SK-N-SH treated with all-trans-retinoic acid at 6 μM for 48 hours (cell line): ENCODE results near the gene WDR5.

Experiments
- ATAC-seq: fragments of 200-7000 bp; cut with Tn5 transposase; 3 replicates; pipeline ENCODE4 v1.9.1; 2020; ENCODE audit warnings: mild to moderate bottlenecking, moderate library complexity
- ISL1 ChIP-seq: fragments of 250-450 bp; sonication (Bioruptor Pico); IDR thresholded peaks from 2 replicates; pipeline ENCODE4 v2.1.2; 2022; ENCODE audit warnings: mild to moderate bottlenecking, moderate library complexity
- OSR1 ChIP-seq: fragments of 250-450 bp; sonication (Bioruptor Pico); IDR thresholded peaks from 2 replicates; pipeline ENCODE4 v1.8.0; 2022; ENCODE audit warnings: moderate library complexity, mild to moderate bottlenecking, inconsistent platforms
- POU6F1 ChIP-seq: fragments of 250-450 bp; sonication (Bioruptor Pico); IDR thresholded peaks from 2 replicates; pipeline ENCODE4 v1.8.0; 2021; ENCODE audit warnings: low read depth, mild to moderate bottlenecking, moderate library complexity, borderline replicate concordance
- RARB ChIP-seq: fragments of 250-450 bp; sonication (Bioruptor Pico); IDR thresholded peaks from 2 replicates; pipeline ENCODE4 v1.8.0; 2021; ENCODE audit warnings: mild to moderate bottlenecking, moderate library complexity
- SNAI2 ChIP-seq: fragments of 250-450 bp; sonication (Bioruptor Pico); IDR thresholded peaks from 2 replicates; pipeline ENCODE4 v1.5.0; 2020; ENCODE audit warnings: mild to moderate bottlenecking, moderate library complexity
- TCF4 ChIP-seq: fragments of 250-450 bp; sonication (Bioruptor Pico); IDR thresholded peaks from 2 replicates; pipeline ENCODE4 v1.8.0; 2021; ENCODE audit warnings: mild to moderate bottlenecking, moderate library complexity, borderline replicate concordance
- TOX ChIP-seq: fragments of 250-450 bp; sonication (Bioruptor Pico); IDR thresholded peaks from 2 replicates; pipeline ENCODE4 v1.8.0; 2021; ENCODE audit warnings: mild to moderate bottlenecking, moderate library complexity, borderline replicate concordance
- TSHZ2 ChIP-seq: fragments of 250-450 bp; sonication (Bioruptor Pico); IDR thresholded peaks from 2 replicates; pipeline ENCODE4 v1.5.0; 2020; ENCODE audit warnings: mild to moderate bottlenecking, moderate library complexity
- ZC3H10 ChIP-seq: fragments of 250-450 bp; sonication (Bioruptor Pico); IDR thresholded peaks from 2 replicates; pipeline ENCODE4 v1.5.1; 2021; ENCODE audit warnings: mild to moderate bottlenecking, moderate library complexity
- ZFP3 ChIP-seq: fragments of 250-450 bp; sonication (Bioruptor Pico); IDR thresholded peaks from 2 replicates; pipeline ENCODE4 v1.5.0; 2020; ENCODE audit warnings: mild to moderate bottlenecking, moderate library complexity
- ZFP30 ChIP-seq: fragments of 450-650 bp; formaldehyde crosslinking; IDR thresholded peaks from 2 replicates; pipeline ENCODE4 v1.5.0; 2022; ENCODE audit warnings: mild to moderate bottlenecking, moderate library complexity
- ZNF70 ChIP-seq: fragments of 450-650 bp; formaldehyde crosslinking; IDR thresholded peaks from 2 replicates; pipeline ENCODE4 v1.5.0; 2020; ENCODE audit warnings: mild to moderate bottlenecking, moderate library complexity
- ZNF8 ChIP-seq: fragments of 450-650 bp; formaldehyde crosslinking; IDR thresholded peaks from 2 replicates; pipeline ENCODE4 v1.5.0; 2020; ENCODE audit warnings: mild to moderate bottlenecking, moderate library complexity
- TF ChIP-seq, protein P1 (sequence below): fragments of 250-450 bp; sonication (Bioruptor Pico); IDR thresholded peaks from 2 replicates; pipeline ENCODE4 v1.5.1; 2020; ENCODE audit warnings: low read depth, mild to moderate bottlenecking, moderate library complexity
- TF ChIP-seq, protein P2 (sequence below): fragments of 250-450 bp; sonication (Bioruptor Pico); IDR thresholded peaks from 2 replicates; pipeline ENCODE4 v1.8.0; 2020; ENCODE audit warnings: mild to moderate bottlenecking, moderate library complexity, borderline replicate concordance

The WDR5 gene

GRCh38 chr9:134189145-134189469 is 53.2 kb downstream of the WDR5 start (continued):
- TF ChIP-seq TSHZ2 (CRISPR knock-in tag), result no peak
- no peak for TF ChIP-seq ZNF70 (CRISPR knock-in tag)
- TF ChIP-seq TCF4 (CRISPR knock-in tag), result no peak
- TF ChIP-seq RARB (CRISPR knock-in tag), result no peak
- TF ChIP-seq, all 23 proteins: peak for 0

DNA sequence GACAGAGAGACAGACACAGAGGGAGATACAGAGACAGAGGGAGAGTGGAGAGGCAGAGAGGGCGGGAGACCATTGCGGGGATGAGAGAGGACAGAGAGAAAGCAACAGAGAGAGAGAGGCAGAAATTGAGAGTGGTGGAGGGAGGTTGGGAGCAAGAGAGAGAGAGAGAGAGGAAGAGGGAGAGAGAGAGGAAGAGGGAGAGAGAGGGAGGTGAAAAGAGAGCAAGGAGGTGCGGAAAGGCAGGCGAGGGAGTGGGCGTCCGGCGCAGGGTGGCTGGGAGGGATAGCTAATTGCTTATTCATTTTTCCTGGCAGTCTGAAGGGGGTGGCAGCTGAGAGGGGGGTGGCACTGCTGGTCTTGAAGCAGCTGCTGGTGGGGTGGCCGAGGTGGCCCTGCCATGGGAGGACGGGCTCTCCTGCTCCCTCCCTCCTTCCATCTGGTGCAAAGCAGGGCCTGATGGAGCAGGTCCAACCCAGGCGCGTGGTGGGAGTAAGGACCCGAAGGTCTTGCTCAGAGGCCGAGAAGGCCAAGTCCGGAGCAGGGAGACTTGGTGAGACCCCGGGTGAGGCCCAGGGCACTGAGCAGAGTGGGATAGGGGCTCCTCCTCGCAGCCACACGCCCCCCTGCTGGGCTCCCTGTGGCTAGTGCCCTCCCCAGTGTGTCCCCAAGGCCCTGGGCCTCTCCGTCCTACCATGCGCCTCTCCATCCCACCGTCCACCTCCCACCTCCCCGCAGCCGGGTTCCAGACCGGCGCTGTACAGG is 53.8 kb downstream of the WDR5 start:
- TF ChIP-seq ZNF8 (CRISPR knock-in tag), result no peak
- no peak for TF ChIP-seq ZNF70 (CRISPR knock-in tag)
- no peak for TF ChIP-seq TOX (CRISPR knock-in tag)
- TF ChIP-seq POU6F1 (CRISPR knock-in tag), result no peak
- TF ChIP-seq, protein P1, sequence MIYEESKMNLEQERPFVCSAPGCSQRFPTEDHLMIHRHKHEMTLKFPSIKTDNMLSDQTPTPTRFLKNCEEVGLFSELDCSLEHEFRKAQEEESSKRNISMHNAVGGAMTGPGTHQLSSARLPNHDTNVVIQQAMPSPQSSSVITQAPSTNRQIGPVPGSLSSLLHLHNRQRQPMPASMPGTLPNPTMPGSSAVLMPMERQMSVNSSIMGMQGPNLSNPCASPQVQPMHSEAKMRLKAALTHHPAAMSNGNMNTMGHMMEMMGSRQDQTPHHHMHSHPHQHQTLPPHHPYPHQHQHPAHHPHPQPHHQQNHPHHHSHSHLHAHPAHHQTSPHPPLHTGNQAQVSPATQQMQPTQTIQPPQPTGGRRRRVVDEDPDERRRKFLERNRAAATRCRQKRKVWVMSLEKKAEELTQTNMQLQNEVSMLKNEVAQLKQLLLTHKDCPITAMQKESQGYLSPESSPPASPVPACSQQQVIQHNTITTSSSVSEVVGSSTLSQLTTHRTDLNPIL, result no peak
- ATAC-seq, result peak; percentile 20; the same call in 2 of the 3 replicates

- ATAC-seq, result no peak; the same call in 2 of the 3 replicates
- no peak for TF ChIP-seq RARB (CRISPR knock-in tag)
- TF ChIP-seq, protein P2, sequence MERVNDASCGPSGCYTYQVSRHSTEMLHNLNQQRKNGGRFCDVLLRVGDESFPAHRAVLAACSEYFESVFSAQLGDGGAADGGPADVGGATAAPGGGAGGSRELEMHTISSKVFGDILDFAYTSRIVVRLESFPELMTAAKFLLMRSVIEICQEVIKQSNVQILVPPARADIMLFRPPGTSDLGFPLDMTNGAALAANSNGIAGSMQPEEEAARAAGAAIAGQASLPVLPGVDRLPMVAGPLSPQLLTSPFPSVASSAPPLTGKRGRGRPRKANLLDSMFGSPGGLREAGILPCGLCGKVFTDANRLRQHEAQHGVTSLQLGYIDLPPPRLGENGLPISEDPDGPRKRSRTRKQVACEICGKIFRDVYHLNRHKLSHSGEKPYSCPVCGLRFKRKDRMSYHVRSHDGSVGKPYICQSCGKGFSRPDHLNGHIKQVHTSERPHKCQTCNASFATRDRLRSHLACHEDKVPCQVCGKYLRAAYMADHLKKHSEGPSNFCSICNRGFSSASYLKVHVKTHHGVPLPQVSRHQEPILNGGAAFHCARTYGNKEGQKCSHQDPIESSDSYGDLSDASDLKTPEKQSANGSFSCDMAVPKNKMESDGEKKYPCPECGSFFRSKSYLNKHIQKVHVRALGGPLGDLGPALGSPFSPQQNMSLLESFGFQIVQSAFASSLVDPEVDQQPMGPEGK (CRISPR knock-in tag), result no peak
- TF ChIP-seq SNAI2 (CRISPR knock-in tag), result no peak
- TF ChIP-seq OSR1 (CRISPR knock-in tag), result no peak
- TF ChIP-seq ZFP30 (CRISPR knock-in tag), result no peak
- no peak for TF ChIP-seq POU6F1 (CRISPR knock-in tag)
- TF ChIP-seq ZC3H10 (CRISPR knock-in tag), result no peak
- TF ChIP-seq TCF4 (CRISPR knock-in tag), result no peak
- TF ChIP-seq TSHZ2 (CRISPR knock-in tag), result no peak
- no peak for TF ChIP-seq ZFP3
- no peak for TF ChIP-seq ISL1 (CRISPR knock-in tag)
Measured at GRCh38 chr9:134190232-134191121, 54.6 kb downstream of the WDR5 start.
